ENCODE data around the gene APOLD1.

DNA sequence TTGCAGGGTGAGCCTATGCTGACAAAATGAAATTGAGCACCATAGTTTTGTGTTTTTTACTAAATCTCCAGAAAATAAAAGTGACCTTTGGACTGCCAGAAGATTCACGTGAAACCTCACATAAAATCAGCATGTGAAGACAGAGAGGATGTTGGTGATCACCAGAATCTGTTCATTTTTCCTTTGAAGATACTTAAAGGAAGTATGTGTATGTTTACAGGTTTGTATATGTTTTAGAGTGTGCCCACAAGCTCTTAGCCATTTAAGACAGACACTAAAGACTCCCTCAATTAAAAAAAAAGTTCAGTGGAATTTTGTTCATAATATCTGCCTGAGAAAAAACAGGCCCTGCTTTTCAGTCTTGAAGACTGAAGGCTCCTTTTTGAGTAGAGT is 53.5 kb downstream of the APOLD1 start:
- TF ChIP-seq CTCF (IDR thresholded peaks at IDR 0.05; ENCODE audit: low read depth, low read length) (no peak), POLR2A (IDR thresholded peaks at IDR 0.05; ENCODE audit: extremely low read depth, insufficient read length) (no peak)
- TF ChIP-seq, protein P1, sequence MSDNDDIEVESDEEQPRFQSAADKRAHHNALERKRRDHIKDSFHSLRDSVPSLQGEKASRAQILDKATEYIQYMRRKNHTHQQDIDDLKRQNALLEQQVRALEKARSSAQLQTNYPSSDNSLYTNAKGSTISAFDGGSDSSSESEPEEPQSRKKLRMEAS (IDR thresholded peaks at IDR 0.05; ENCODE audit: low read depth, low read length), result no peak

Measured in NB4 (cell line).